GM21526 (cell line): ENCODE measurements around the gene GRM8.
"Not testable (repeated sequence)": the region's sequence is repeated elsewhere in the genome, so short reads cannot be mapped to it uniquely, and the experiment has no call there.

ENCODE experiments used
- ATAC-seq: cut with Tn5 transposase; IDR thresholded peaks from one replicate; pipeline ENCODE4 v1.9.1; 2021; ENCODE audit warnings: moderate library complexity; ENCODE audit not compliant: unreplicated experiment, low FRiP score

Gene GRM8

GRCh38 chr7:126842451-126842850, 410.3 kb downstream of the GRM8 start:
- no peak for ATAC-seq

GRCh38 chr7:126840869-126841268, 411.9 kb downstream of the GRM8 start:
- no peak for ATAC-seq

GRCh38 chr7:126839624-126840023, 413.1 kb downstream of the GRM8 start:
- ATAC-seq = no peak

GRCh38 chr7:126838194-126838593, 414.5 kb downstream of the GRM8 start:
- ATAC-seq = no peak

GRCh38 chr7:126831241-126831640, 421.5 kb downstream of the GRM8 start:
- ATAC-seq = not testable (repeated sequence)

- no peak for ATAC-seq
Measured at GRCh38 chr7:126820925-126821324, 431.8 kb downstream of the GRM8 start.

GRCh38 chr7:126819197-126819484, 433.6 kb downstream of the GRM8 start:
- no peak for ATAC-seq

- no peak for ATAC-seq
Measured at GRCh38 chr7:126818393-126819196, 434.1 kb downstream of the GRM8 start.

GRCh38 chr7:126809188-126809587, 443.6 kb downstream of the GRM8 start:
- ATAC-seq = no peak

GRCh38 chr7:126806614-126807013, 446.1 kb downstream of the GRM8 start:
- no peak for ATAC-seq

- no peak for ATAC-seq
Measured at GRCh38 chr7:126805351-126805750, 447.4 kb downstream of the GRM8 start.

GRCh38 chr7:126804604-126805003, 448.1 kb downstream of the GRM8 start:
- no peak for ATAC-seq

- ATAC-seq = no peak
Measured at GRCh38 chr7:126803990-126804389, 448.8 kb downstream of the GRM8 start.

- peak; percentile 98 for ATAC-seq
Measured at GRCh38 chr7:126803060-126803665, 449.6 kb downstream of the GRM8 start.

- ATAC-seq = no peak
Measured at GRCh38 chr7:126801733-126802132, 451.0 kb downstream of the GRM8 start.

- no peak for ATAC-seq
Measured at GRCh38 chr7:126799541-126799940, 453.2 kb downstream of the GRM8 start.

- no peak for ATAC-seq
Measured at GRCh38 chr7:126792521-126792920, 460.2 kb downstream of the GRM8 start.

GRCh38 chr7:126791306-126791705, 461.4 kb downstream of the GRM8 start:
- ATAC-seq = no peak

- no peak for ATAC-seq
Measured at GRCh38 chr7:126790763-126791162, 462.0 kb downstream of the GRM8 start.

- ATAC-seq = no peak
Measured at GRCh38 chr7:126783613-126784012, 469.1 kb downstream of the GRM8 start.

GRCh38 chr7:126780993-126781392, 471.7 kb downstream of the GRM8 start:
- no peak for ATAC-seq

GRCh38 chr7:126778101-126778500, 474.6 kb downstream of the GRM8 start:
- no peak for ATAC-seq
